Left renal pelvis (tissue), 4 donors: ENCODE measurements around the gene CCSER2. TPM values are rescaled to one million over a fixed set of nuclear protein-coding genes. Genes with fewer than 3 reads are reported as not detected.
"Not testable (repeated sequence)": the region's sequence is repeated elsewhere in the genome, so short reads cannot be mapped to it uniquely, and the experiment has no call there.

Experiments used
- DNase-seq, 4 donors: peaks; one replicate each; pipeline ENCODE4 v3.0.0-alpha.2; 2013; ENCODE audit warnings: low read depth in 4 of 4, low spot score in 3 of 4
- polyA plus RNA-seq, 4 donors: library from polyadenylated mRNA; unstranded; fragments of 120-200 nt; gene quantifications; one replicate each; pipeline ENCODE4 v1.2.1, GENCODE V29; 2013; ENCODE audit not compliant: insufficient read length in 4 of 4

CCSER2 gene
- polyA plus RNA-seq, 4 donors, result 26.2 to 37.1 (median 32.7) TPM

DNA sequence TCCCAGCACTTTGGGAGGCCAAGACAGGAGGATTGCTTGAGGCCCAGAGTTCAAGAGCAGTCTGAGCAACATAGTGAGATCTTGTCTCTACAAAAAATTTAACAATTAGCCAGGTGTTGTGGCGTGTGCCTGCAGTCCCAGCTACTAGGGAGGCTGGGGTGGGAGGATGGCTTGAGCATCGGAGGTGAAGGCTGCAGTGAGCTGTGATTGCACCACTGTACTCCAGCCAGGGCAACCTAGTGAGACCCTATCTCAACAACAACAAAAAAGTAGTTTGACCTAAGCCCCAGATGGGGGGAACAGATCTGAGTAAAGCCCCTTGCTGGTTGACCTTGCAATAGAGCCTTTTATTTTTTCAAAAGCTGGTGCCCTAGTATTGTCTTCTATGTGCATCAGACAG lies 15.6 kb upstream of the CCSER2 start:
- DNase-seq, result no peak

DNA sequence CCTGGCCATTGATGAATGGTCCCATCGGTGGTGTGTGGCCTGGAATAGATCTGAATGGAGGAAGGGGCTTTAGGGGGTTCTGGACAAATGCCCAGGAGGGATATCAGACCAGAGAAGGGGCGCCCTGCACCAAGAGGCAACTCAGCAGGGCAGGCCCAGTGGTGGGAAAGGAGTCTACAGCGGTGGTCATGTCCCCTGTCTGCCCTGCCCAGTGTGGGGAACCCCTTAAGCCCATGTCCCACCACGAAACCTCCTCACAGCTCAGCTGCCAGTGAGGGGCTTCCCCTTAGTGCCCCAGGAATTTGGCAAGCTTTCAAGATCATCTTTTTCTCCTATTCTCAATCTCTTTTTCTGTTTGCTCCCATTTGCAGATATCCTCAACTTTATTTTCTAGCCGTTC lies 14.1 kb upstream of the CCSER2 start:
- DNase-seq, result no peak

DNA sequence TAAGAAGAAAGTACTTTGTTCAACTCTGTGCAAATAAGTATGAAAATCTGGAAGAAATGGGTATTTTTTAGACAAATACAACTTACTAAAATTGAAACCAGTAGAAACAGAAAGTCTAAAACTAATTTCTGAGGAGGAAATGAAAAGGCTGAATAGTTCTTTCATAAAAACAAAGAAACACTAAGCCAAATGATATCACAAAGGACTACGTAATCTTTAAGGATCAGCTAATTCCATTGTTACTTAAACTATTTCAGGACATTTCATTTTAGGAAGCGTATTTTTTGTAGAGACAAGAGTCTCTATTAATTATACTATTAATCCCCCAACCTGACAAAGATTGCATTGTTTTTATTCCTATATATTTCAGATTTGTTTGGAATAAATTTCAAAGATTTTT lies 11.2 kb upstream of the CCSER2 start:
- no peak for DNase-seq

- no peak for DNase-seq
Measured at GRCh38 chr10:84321902-84322301, 6.5 kb upstream of the CCSER2 start.

- DNase-seq, result not testable (repeated sequence)
Measured at GRCh38 chr10:84323566-84323965, 4.8 kb upstream of the CCSER2 start.

DNA sequence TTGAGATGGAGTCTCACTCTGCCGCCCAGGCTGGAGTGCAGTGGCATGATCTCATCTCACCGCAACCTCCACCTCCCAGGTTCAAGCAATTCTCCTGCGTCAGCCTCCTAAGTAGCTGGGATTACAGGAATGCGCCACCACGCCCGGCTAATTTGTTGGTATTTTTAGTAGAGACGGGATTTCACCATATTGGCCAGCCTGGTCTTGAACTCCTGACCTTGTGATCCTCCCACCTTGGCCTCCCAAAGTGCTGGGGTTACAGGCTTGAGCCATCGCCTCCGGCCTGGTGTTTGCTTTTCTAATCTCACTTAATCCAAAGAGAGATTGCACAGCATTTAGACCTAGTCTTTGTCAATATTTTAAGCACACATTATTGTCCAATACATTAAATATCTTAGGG lies 1.4 kb upstream of the CCSER2 start:
- not testable (repeated sequence) for DNase-seq

GRCh38 chr10:84329196-84329611 lies 815 bp downstream of the CCSER2 start:
- DNase-seq, result peak in 2 of 4 donors; percentile 2 to 6

DNA sequence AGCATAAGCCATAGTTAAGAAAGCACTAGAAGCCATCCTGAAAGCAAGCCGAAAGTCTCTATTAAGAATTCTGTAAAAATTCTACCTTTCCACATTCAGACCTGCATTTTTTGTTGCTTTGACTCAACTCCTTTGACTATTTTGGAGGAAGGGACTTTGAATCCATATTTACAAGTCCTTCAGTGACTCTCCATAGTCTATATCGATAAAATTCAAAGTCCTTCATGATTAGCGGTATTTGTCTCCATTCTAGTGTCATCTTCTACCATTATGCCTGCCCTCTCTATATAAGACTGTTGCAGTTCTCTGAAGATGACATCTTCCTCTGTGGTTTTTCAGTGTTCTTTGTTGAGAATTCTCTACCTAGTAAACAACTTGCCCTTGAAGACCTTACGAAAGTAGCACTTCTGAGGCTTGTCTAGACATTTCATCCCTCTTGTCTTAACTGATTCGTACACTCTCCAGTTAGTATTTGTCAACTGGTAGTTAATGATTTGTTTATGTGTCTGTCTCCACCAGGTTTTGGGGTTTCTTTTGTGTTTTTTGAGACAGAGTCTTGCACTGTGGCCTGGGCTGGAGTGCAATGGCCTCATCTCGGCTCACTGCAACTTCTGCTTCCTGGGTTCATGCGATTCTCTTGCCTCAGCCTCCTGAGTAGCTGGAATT lies 1.7 kb downstream of the CCSER2 start:
- DNase-seq, result no peak

DNA sequence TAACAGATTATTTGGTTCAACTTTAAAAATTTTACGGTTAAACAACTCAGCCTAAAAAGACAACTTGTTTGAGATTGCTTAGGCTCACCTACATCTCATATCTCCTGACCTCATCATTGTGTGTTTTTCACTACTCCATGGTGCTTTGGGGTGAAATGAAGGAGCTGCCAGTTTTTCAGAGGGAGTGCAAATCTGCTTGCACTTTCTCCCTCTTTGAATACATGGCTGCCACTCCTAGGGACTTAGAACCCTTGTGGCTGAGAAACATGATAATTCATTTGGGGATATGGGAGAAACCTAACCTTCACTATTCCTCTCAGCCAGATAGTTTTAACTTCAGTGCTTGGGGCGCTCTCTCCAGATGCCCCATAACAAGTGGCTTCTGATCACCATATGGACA lies 2.7 kb downstream of the CCSER2 start:
- no peak for DNase-seq

DNA sequence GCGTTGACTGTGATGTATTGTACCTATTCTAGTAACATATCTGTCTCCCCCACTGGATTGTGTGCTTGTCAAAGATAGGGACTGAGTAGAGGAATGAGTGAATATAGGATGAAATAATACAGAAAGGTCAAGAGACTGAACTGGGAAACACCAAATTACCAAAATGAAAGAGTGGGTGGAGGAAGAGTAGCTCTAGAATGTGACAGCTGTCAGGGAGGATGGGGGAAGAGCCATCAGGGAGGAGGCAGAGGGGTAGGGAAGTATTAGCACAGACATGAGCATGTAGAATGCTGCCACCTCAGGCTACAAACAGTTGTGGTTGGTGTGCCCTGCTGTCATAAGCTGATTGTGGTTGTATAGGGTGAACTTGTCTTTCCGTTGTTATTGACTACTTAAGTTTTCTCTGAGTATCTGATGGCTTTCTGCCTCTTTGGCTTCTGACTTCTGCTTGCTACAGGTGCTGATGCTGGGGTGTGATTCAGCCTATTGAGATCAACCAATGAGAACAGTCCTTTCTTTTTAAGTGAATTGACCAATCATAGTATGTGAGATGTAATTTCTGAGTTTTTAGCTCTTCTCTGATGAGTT lies 5.6 kb downstream of the CCSER2 start:
- no peak for DNase-seq

- no peak for DNase-seq
Measured at GRCh38 chr10:84334811-84335210, 6.4 kb downstream of the CCSER2 start.

DNA sequence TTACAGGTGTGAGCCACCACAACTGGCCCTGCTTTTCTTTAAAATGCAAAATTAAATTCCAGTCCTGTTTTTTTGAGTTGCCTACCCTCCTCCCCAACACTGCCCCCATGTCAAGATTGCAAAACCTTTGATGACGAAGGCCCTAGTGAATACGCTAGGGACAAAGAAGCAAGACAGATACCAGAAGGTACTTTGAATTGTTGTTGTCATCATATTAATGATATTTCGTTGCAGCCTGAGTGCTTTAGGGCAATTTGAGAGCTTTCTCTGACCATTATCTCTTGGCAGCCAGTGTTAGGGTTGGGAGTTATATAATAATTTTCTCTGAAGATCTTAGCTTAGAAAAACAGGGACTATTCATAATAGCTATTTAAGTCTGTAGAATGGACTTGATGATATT lies 7.1 kb downstream of the CCSER2 start:
- DNase-seq, result no peak

DNA sequence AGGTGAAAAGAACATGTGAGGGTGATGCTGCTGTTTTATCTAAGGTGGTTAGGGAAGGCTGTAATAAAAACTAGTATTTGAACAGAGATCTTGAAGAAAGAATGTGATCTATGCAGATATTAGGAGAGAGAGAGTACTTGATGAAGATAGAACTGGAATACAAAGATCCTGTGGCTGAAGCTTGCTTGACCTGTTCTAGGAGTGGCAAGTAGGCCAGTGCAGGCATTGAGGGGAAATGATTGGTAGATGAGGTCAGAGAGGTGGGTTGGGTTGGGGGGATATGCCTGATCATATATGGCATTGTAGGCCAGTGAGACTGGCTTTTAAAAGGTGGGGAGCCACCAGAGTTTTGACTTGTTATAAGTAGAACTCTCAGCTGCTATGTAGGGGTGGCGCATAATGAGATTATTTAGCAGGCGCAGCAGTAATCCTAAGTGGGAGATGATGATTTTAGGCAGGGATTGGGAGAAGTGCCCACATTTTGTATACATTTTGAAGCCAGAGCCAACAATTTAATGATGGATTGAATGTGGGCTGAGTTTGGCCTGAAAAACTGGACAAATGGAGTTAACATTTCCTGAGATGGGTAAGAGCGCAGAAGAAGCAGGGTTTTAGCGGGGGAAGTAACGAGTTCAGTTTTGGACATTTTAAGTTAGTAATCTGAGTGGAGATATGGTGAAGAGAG lies 8.2 kb downstream of the CCSER2 start:
- no peak for DNase-seq

- DNase-seq, result no peak
Measured at GRCh38 chr10:84337199-84337598, 8.8 kb downstream of the CCSER2 start.

DNA sequence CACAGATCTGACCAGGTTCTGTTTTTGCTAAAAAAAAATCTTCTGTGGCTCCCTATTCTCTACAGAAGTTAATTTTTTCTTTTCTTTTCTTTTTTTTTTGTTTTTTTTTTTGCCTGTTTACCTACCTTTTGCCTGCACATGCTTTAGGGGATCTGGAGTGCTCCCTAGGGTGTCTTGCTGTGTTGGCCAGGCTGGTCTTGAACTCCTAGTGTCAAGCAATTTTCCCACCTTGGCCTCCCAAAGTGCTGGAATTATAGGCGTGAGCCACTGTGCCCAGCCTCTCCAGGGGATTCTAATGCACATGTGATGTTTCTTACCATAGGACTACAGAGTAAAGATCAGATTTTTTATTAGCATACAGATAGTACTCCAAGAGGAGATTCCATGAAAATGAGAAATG lies 10.6 kb downstream of the CCSER2 start:
- no peak for DNase-seq

GRCh38 chr10:84340187-84340586 lies 11.8 kb downstream of the CCSER2 start:
- DNase-seq, result no peak

- no peak for DNase-seq
Measured at GRCh38 chr10:84340632-84341537, 12.5 kb downstream of the CCSER2 start.

- DNase-seq, result no peak
Measured at GRCh38 chr10:84341538-84341856, 13.1 kb downstream of the CCSER2 start.

- DNase-seq, result no peak
Measured at GRCh38 chr10:84341983-84342382, 13.6 kb downstream of the CCSER2 start.

GRCh38 chr10:84342584-84342983 lies 14.2 kb downstream of the CCSER2 start:
- no peak for DNase-seq

GRCh38 chr10:84343831-84344230 lies 15.4 kb downstream of the CCSER2 start:
- no peak for DNase-seq
